H1 (cell line): ENCODE data around the gene LRRC26. TPM values are rescaled to one million over a fixed set of nuclear protein-coding genes. Genes with fewer than 3 reads are reported as not detected.

ENCODE experiments used
- EP300 ChIP-seq, 2 experiments: IDR thresholded peaks; 1 replicate in 1 of 2; 2 replicates in 1 of 2; pipeline ENCODE4 v1.6.1; 2011 to 2012; ENCODE audit warnings: low read depth in 2 of 2, low read length in 2 of 2, mild to moderate bottlenecking in 2 of 2, borderline replicate concordance in 1 of 2, inconsistent platforms in 1 of 2, moderate library complexity in 1 of 2
- GTF2F1 ChIP-seq: IDR thresholded peaks from 2 replicates; pipeline ENCODE4 v1.6.1; 2012; ENCODE audit warnings: low read depth, low read length, improper control_type of control experiment, borderline replicate concordance
- KDM4A ChIP-seq: IDR thresholded peaks from one replicate; pipeline ENCODE4 v1.7.1; 2012; ENCODE audit warnings: low read depth, mild to moderate bottlenecking, moderate library complexity, low read length, inconsistent platforms; ENCODE audit not compliant: severe bottlenecking
- POLR2A ChIP-seq, 2 experiments: IDR thresholded peaks; 1 replicate in 1 of 2; 2 replicates in 1 of 2; pipeline ENCODE4 v1.6.1; 2011; ENCODE audit warnings: low read depth in 2 of 2, low read length in 2 of 2, mild to moderate bottlenecking in 2 of 2; ENCODE audit errors: control extremely low read depth in 1 of 2
- SUZ12 ChIP-seq: fragments of 200-600 bp; sonication (generic); IDR thresholded peaks from 2 replicates; pipeline ENCODE4 v1.6.1; 2012; ENCODE audit warnings: mild to moderate bottlenecking, inconsistent platforms, low read length, moderate library complexity, mixed read lengths
- polyA plus RNA-seq, 7 experiments: library from polyadenylated mRNA; depleted of rRNA in 3 of 7; stranded (reverse) in 5 of 7; unstranded in 2 of 7; fragments of >200 nt in 5 of 7; fragments of 200-250 nt in 2 of 7; gene quantifications; 1 replicate in 5 of 7; 2 replicates in 1 of 7; 4 replicates in 1 of 7; pipeline versions ENCODE4 v1.2.1 to v1.2.3, GENCODE V29; 2011 to 2013; ENCODE audit warnings: missing spikeins in 2 of 7, mixed read lengths in 2 of 7
- total RNA-seq: library from RNA; stranded (reverse); fragmentation: NEBNext Ultra II Directional; extraction: Animal tissue kit (Norgen Biotek cat#: 25700); gene quantifications from 2 replicates; pipeline ENCODE4 v1.2.1, GENCODE V29; 2021
- TF ChIP-seq, protein P1 (sequence below): IDR thresholded peaks from 2 replicates; pipeline ENCODE4 v1.6.1; 2012; ENCODE audit warnings: inconsistent platforms

Gene LRRC26
- total and polyA plus RNA-seq, 2 of the 8 experiments (the other 6 are each of a cell fraction or from before 2014, with no cell fraction given), result 0.34 to 0.85 TPM

GRCh38 chr9:137216188-137216965 lies 46.5 kb upstream of the LRRC26 start (continued):
- TF ChIP-seq, protein P1, sequence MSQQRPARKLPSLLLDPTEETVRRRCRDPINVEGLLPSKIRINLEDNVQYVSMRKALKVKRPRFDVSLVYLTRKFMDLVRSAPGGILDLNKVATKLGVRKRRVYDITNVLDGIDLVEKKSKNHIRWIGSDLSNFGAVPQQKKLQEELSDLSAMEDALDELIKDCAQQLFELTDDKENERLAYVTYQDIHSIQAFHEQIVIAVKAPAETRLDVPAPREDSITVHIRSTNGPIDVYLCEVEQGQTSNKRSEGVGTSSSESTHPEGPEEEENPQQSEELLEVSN, result no peak
- TF ChIP-seq KDM4A (no peak), EP300 (IDR thresholded peaks at IDR 0.05; ENCODE audit: borderline replicate concordance in 1 of 2, low read depth in 2 of 2, low read length in 2 of 2) (no peak), POLR2A (IDR thresholded peaks at IDR 0.05; ENCODE audit: control extremely low read depth in 1 of 2, low read depth in 2 of 2, low read length in 2 of 2) (no peak), SUZ12 (no peak), GTF2F1 (no peak)
- TF ChIP-seq, all 59 proteins: peak for 0
